K562 (cell line): Measurements from ENCODE around the gene ZKSCAN7. TPM values are rescaled to one million over a fixed set of nuclear protein-coding genes. Genes with fewer than 3 reads are reported as not detected.

ENCODE experiments used
- ARHGAP35 ChIP-seq: fragments of 450-650 bp; IDR thresholded peaks from 2 replicates; pipeline ENCODE4 v1.6.1; 2018; ENCODE audit not compliant: partially characterized antibody
- BCOR ChIP-seq: fragments of 450-650 bp; IDR thresholded peaks from 2 replicates; pipeline ENCODE4 v1.6.1; 2016
- CBFA2T2 ChIP-seq: fragments of 450-650 bp; conservative IDR thresholded peaks from 2 replicates; pipeline ENCODE4 v1.6.1; 2017; ENCODE audit warnings: mild to moderate bottlenecking
- CBFA2T3 ChIP-seq: fragments of 450-650 bp; IDR thresholded peaks from 2 replicates; pipeline ENCODE4 v1.6.1; 2017
- DMBX1 ChIP-seq: fragments of 250-450 bp; sonication (Bioruptor Pico); IDR thresholded peaks from 2 replicates; pipeline ENCODE4 v1.8.0; 2022; ENCODE audit warnings: inconsistent platforms, mild to moderate bottlenecking, moderate library complexity, borderline replicate concordance
- HDAC1 ChIP-seq, 2 experiments: fragments of 450-650 bp; IDR thresholded peaks; 2 replicates each; pipeline ENCODE4 v1.6.1; 2016 to 2017; ENCODE audit warnings: inconsistent platforms in 1 of 2, mild to moderate bottlenecking in 1 of 2, moderate library complexity in 1 of 2
- L3MBTL2 ChIP-seq: fragments of 450-650 bp; IDR thresholded peaks from 2 replicates; pipeline ENCODE4 v1.6.1; 2016; ENCODE audit warnings: mild to moderate bottlenecking, moderate library complexity
- MED1 ChIP-seq: sonication (generic); formaldehyde crosslinking; IDR thresholded peaks from 2 replicates; pipeline ENCODE4 v1.8.1; 2023; ENCODE audit warnings: missing genetic modification reagents, borderline replicate concordance
- SMARCC2 ChIP-seq: fragments of 450-650 bp; IDR thresholded peaks from 2 replicates; pipeline ENCODE4 v1.6.1; 2017; ENCODE audit warnings: antibody characterized with exemption, moderate library complexity, mild to moderate bottlenecking, low read depth
- TRIM24 ChIP-seq, 2 experiments: fragments of 450-650 bp; IDR thresholded peaks; 2 replicates each; pipeline ENCODE4 v1.6.1; 2016
- ZNF431 ChIP-seq: sonication (generic); formaldehyde crosslinking; IDR thresholded peaks from 2 replicates; pipeline ENCODE4 v1.8.0; 2022; ENCODE audit warnings: mild to moderate bottlenecking, missing genetic modification reagents
- ZSCAN32 ChIP-seq: fragments of 450-650 bp; formaldehyde crosslinking; IDR thresholded peaks from 2 replicates; pipeline ENCODE4 v1.4.0; 2020; ENCODE audit warnings: mild to moderate bottlenecking, moderate library complexity
- ZZZ3 ChIP-seq: fragments of 450-650 bp; IDR thresholded peaks from 2 replicates; pipeline ENCODE4 v1.6.1; 2016; ENCODE audit warnings: antibody characterized with exemption, mild to moderate bottlenecking, moderate library complexity
- polyA plus RNA-seq, 8 experiments: library from polyadenylated mRNA; depleted of rRNA in 4 of 8; stranded (reverse) in 5 of 8; unstranded in 3 of 8; fragments of >200 nt; fragmentation: Nextera tagmentation in 2 of 8; fragmentation: Illumina TruSeq in 1 of 8; extraction: Ambion mirVana in 2 of 8; extraction: Trizol in 1 of 8; gene quantifications; 2 replicates each; pipeline versions ENCODE4 v1.2.1 to v1.2.3, GENCODE V29; 2011 to 2014; ENCODE audit warnings: inconsistent platforms in 1 of 8, missing spikeins in 1 of 8
- total RNA-seq, 7 experiments: library from RNA; depleted of rRNA in 6 of 7; stranded (reverse); fragments of >200 nt in 6 of 7; fragmentation: Illumina TruSeq in 2 of 7; extraction: Trizol in 2 of 7; gene quantifications; 2 replicates each; pipeline versions ENCODE4 v1.2.1 to v1.2.3, GENCODE V29; 2011 to 2021; ENCODE audit warnings: low replicate concordance in 1 of 7
- TF ChIP-seq, protein P1 (sequence below): fragments of 450-650 bp; IDR thresholded peaks from 2 replicates; pipeline ENCODE4 v1.6.1; 2016; ENCODE audit warnings: mild to moderate bottlenecking
- TF ChIP-seq, protein P2 (sequence below): sonication (generic); formaldehyde crosslinking; IDR thresholded peaks from 2 replicates; pipeline ENCODE4 v1.8.0; 2022; ENCODE audit warnings: mild to moderate bottlenecking, missing genetic modification reagents, borderline replicate concordance
- TF ChIP-seq, protein P3 (sequence below): fragments of 450-650 bp; formaldehyde crosslinking; IDR thresholded peaks from 2 replicates; pipeline ENCODE4 v1.4.0; 2020; ENCODE audit warnings: mild to moderate bottlenecking

Gene ZKSCAN7
- total and polyA plus RNA-seq, 9 of the 15 experiments (the other 6 are each of a cell fraction or from before 2014, with no cell fraction given) = not detected

DNA sequence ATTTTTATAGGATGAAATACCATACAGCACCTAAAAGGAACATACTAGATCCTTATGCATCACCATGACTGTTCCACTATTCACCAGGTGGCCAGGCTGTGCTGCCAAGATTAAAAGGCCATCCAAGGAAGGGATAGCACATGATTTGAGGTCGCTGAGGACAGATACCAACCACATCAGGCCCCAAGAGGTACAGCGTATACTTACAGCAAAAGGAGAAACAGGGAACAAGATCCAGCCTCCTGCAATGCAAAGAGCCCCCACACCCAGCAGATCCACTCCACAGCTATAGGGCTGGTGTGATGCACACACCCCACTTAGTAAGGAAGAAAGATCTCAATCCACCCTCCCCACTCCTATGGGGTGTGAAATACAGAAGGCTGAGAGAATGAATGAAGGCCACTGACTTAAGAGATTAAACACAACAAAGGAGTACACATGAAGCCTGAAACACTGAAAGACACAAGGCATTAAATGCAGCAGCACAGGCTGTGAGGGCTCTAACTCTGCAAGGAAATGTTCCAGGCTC lies 45.5 kb upstream of the ZKSCAN7 start (continued):
- TF ChIP-seq, protein P1, sequence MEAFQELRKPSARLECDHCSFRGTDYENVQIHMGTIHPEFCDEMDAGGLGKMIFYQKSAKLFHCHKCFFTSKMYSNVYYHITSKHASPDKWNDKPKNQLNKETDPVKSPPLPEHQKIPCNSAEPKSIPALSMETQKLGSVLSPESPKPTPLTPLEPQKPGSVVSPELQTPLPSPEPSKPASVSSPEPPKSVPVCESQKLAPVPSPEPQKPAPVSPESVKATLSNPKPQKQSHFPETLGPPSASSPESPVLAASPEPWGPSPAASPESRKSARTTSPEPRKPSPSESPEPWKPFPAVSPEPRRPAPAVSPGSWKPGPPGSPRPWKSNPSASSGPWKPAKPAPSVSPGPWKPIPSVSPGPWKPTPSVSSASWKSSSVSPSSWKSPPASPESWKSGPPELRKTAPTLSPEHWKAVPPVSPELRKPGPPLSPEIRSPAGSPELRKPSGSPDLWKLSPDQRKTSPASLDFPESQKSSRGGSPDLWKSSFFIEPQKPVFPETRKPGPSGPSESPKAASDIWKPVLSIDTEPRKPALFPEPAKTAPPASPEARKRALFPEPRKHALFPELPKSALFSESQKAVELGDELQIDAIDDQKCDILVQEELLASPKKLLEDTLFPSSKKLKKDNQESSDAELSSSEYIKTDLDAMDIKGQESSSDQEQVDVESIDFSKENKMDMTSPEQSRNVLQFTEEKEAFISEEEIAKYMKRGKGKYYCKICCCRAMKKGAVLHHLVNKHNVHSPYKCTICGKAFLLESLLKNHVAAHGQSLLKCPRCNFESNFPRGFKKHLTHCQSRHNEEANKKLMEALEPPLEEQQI = no peak
- TF ChIP-seq TRIM24 (IDR thresholded peaks at IDR 0.05) = peak in 1 of 2 experiments; percentile 14; a peak in 1 of 4 replicates
- TF ChIP-seq HDAC1 (IDR thresholded peaks at IDR 0.05) = peak in 1 of 2 experiments; percentile 56; a peak in 2 of 4 replicates
- TF ChIP-seq, protein P2, sequence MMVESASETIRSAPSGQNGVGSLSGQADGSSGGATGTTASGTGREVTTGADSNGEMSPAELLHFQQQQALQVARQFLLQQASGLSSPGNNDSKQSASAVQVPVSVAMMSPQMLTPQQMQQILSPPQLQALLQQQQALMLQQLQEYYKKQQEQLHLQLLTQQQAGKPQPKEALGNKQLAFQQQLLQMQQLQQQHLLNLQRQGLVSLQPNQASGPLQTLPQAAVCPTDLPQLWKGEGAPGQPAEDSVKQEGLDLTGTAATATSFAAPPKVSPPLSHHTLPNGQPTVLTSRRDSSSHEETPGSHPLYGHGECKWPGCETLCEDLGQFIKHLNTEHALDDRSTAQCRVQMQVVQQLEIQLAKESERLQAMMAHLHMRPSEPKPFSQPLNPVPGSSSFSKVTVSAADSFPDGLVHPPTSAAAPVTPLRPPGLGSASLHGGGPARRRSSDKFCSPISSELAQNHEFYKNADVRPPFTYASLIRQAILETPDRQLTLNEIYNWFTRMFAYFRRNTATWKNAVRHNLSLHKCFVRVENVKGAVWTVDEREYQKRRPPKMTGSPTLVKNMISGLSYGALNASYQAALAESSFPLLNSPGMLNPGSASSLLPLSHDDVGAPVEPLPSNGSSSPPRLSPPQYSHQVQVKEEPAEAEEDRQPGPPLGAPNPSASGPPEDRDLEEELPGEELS (CRISPR knock-in tag) = no peak
- TF ChIP-seq ZZZ3 = no peak
- TF ChIP-seq DMBX1 (CRISPR knock-in tag) = 0 out of 2 replicates have a peak, but pooled peaks have one; percentile 33
- TF ChIP-seq SMARCC2 = no peak
- TF ChIP-seq CBFA2T3 = peak; percentile 80
- 0 out of 2 replicates have a peak, but pooled peaks have one; percentile 8 for TF ChIP-seq BCOR
- TF ChIP-seq L3MBTL2 = peak; percentile 35; the same call in 1 of the 2 replicates
- TF ChIP-seq, protein P3, sequence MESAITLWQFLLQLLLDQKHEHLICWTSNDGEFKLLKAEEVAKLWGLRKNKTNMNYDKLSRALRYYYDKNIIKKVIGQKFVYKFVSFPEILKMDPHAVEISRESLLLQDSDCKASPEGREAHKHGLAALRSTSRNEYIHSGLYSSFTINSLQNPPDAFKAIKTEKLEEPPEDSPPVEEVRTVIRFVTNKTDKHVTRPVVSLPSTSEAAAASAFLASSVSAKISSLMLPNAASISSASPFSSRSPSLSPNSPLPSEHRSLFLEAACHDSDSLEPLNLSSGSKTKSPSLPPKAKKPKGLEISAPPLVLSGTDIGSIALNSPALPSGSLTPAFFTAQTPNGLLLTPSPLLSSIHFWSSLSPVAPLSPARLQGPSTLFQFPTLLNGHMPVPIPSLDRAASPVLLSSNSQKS (CRISPR knock-in tag) = no peak
- no peak for TF ChIP-seq MED1 (CRISPR knock-in tag)
- no peak for TF ChIP-seq ARHGAP35
- TF ChIP-seq CBFA2T2 = peak; percentile 48
- TF ChIP-seq ZSCAN32 (CRISPR knock-in tag) = no peak
- no peak for TF ChIP-seq ZNF431 (CRISPR knock-in tag)
